ENCODE measurements around the gene CNTNAP2.

CNTNAP2 gene

DNA sequence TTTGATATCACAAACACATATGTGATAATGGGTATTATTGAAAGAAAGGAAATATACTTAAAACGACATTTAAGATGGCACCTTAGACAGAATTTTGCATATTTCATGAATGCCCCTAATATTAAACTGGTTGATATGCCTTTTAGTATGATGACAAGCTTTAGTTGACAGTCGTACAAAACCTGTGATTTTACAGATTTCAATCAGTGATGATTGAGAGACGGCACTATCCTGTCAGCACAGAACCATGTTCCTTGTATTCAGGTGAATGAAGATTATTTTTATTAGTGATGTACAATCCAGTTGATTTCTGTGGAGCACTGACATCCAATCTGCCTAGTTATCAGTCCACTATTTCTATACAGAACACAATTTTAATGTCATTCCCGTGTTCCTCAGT lies 333.0 kb downstream of the CNTNAP2 start:
- DNase-seq: no peak

DNA sequence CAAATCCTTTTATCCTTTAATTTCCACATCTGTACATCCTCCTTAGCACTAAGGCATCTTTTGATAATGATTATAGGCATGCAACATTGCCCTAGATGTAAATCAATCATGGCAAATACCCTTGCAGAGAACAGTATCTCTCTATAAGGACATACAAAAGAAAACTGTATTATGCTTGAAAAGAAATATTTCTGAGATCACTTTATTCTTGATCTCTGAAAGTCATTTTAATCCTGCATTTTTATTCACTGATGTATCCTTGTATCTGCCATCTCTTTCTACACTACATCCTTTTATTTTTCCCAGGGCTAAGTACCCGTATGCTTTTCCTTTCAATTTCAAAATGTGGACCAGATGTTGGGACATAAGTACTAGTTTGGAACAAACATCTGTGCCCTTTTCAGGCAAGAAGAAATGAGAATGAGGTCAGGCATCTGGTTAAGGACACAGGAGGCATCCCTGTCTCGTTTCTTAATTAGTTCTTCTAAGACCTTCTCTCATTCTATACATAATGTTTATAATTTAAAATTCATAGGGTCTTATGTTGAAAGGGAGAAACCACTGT lies 338.6 kb downstream of the CNTNAP2 start:
- no peak for DNase-seq

DNA sequence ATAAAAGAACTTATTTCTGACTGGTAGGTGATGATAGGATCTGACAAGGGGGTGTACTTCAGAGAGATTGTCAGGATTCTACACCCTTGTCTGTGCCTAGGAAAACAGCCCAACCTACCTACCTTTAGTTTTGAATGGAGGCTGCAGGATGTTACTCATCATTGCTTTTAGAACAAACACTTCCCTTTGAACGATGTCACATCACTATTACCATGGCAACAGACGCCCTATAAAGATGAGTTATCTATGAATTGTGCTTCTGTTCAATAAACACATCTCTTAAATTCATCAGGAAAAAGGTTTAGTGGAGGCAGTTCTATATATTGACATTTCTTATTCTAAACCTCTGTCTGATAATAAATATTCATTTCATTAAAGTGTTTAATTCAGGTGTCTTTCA lies 362.4 kb downstream of the CNTNAP2 start:
- DNase-seq: peak; percentile 35

DNA sequence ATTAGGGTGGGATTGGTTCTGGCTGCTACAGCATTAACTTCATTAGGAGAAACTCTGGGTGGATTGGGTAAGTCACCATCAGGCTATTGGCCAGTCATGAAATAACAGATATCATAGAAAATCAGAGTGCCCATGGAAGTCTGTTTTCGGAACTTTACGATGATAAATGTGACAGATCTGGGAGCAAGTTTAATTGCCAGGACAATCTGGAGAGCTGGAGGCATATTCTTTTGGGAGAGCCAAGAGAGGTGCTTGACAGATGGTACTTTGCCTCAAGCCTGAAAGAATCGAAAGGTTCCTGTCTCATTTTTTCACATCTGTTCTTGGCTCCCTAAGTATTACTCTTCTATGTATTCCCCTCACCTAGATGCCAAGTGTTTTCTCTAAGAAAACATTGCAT lies 369.9 kb downstream of the CNTNAP2 start:
- DNase-seq: no peak

DNA sequence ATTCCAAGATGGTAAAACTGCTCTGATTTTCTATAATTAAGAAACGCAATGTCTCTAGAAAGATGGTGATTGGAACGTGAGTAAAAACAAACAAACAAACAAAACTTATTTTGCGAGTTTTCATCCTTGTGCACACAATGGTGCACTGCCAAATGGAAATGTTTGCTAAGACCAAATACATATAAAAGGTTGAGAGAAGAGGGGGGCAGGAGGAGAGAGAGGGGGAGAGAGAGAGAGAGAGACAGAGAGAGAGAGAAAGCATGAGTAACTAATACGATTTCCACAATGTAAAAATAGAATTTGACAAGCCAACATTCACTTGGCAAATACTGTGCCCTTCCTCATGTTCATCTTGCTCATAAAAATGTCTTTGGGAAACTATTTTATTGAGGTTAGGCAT lies 375.4 kb downstream of the CNTNAP2 start:
- no peak for DNase-seq

DNA sequence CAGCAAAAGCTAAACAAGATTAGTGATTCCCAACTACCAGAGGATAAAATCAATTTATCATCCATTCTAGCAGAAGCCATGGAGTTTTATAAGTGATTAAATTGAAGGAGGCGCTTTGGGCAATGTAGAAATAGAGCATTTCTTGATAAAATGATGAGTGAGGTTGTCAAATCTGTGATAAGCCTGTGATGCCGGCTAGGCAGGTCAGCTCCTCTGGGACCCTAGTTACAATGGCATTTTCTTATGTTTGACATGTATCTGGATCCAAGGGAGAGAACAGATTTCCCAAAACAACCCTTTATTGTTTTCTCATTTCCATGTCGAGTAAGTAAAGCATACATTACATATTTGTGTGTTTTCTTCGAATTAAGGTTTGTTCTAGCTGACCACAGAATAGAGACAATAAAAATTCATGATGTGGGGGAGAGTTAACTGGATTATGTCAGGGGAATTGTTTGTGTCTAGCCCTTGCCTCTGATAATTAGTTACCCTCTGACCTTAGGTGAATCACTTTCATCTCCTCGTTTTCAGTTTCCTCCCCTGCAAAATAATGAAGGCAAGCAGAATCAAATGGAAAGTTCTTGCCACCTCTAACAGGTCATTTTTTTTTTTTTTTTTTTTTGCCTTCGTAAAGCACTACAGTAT lies 378.5 kb downstream of the CNTNAP2 start:
- DNase-seq: no peak

DNA sequence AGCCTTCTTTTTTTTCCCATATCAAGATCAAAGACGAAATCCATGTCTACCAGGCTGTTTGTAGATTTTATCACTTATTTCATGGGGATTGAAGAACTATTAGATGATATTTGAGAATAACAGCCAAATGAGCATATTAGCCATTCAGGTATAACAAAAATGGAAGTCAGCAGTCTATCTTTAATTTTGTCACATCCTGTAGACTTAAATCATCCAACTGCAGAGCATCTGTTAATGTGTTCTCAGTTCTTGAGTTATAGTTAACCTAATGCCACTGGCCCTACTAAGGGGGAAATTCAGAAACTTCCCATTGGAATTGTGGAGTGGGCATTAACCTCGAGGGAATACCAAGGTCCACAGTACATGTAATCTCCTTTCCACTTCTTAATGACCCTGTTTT lies 380.1 kb downstream of the CNTNAP2 start:
- DNase-seq: no peak

DNA sequence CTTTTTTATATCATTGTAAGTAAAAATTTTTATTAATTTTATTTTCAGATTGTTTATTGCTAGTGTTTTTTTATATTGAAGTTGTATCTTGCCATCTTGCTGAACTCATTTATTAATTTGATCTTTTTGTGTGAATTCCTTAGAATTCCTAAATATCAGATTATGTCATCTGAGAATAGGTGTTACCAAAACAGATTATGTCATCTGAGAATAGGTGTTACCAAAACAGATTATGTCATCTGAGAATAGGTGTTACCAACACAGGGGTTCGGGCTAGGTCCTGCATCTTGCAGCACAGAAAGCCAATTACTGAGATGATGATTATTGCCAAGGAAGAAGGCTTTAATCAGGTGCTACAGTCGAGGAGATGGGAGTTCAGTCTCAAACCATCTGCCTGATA lies 383.4 kb downstream of the CNTNAP2 start:
- no peak for DNase-seq

DNA sequence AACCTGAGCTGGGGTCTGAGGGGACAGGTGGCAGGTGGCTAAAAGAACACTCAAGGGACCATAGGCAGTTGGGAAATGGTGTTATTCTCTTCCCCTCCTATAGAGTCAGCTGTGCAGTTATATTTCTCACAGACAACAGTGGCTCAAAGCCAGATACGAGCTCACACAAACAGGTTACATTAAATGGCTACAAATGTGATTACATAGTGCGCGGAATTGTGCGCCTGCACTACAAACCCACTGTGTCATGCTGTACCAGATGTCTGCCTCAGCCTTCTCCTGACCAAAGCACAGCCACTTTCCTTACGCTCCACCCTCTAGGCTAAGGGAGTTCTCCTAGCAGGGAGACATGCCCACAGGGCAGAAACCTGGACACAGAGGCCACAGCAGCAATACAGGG lies 387.2 kb downstream of the CNTNAP2 start:
- DNase-seq: no peak

DNA sequence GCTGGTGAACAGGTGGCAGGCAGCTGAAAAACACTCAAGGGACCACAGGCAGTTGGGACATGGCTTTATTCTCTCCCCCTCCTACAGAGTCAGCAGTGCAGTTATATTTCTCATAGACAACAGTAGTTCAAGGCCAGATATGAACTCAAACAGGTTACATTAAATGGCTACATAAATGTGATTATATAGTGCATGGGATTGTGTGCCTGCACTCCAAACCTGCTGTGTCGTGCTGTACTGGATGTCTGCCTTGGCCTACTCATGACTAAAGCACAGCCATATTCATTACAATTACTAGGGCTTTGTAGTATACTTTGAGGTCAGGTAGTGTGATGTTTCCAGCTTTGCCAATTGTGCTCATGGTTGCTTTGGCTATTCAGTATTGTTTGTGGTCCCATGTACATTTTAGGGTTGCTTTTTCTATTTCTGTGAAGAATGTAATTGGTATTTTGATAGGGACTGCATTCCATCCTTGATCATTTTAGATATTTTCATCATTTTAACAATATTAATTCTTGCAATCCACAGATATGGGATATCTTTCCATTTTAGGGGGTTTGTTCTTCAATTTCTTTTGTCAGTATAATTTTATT lies 393.6 kb downstream of the CNTNAP2 start:
- no peak for DNase-seq

DNA sequence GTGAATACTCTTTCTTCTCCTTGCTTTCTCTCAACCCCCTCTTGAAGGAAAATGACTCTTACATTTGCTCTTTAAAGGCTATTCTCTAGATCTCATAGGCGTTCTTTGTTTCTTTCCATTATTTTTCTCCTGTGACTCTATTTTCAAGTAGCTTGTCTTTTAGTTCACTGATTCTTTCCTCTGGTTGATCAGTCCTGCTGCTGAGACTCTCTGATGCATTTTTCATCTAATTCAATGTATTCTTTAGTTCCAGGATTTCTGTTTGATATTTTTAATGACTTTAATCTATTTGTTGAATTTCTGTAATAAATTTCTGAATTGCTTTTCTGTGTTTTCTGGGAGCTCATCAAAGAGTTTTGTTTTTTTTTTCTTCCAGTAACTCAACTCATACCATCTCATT lies 397.7 kb downstream of the CNTNAP2 start:
- DNase-seq: no peak

DNA sequence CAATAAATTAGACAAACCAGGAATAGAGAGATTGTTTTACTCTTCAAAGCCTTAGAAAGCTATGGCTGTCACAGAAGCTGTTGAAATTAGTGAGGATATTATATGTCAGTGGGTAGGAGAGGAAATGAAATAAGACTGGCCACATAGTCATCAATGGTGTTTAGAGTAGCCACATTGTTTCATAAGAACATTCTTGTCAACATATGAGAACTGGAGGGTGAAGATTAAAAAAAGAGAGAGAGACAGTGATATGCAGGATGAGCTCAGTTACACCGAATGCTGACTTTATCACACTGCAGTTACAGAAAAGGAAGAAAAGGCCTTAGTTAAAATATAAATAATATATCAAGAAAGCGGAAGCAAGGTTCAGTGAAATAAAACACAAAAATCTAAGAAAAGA lies 412.0 kb downstream of the CNTNAP2 start:
- peak; percentile 39 for DNase-seq

DNA sequence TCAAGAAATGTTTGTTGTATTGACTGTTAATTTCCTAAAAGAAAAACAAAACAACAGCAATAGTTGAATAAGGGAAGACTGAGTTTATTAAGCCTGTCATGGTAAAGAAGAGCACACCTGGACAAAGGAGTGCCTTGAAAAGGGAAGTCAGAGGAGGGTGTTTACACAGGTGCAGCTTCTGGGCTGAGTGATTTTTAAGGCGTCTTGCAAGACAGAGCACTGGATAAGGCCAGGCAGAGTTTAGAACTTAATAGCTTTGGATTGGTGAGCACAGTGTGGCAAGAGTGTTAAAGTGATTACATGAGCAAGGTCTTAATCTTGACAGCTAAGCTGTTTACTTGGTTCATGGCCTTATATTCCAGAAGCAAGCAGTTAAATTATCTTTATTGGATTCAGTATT lies 423.2 kb downstream of the CNTNAP2 start:
- no peak for DNase-seq

DNA sequence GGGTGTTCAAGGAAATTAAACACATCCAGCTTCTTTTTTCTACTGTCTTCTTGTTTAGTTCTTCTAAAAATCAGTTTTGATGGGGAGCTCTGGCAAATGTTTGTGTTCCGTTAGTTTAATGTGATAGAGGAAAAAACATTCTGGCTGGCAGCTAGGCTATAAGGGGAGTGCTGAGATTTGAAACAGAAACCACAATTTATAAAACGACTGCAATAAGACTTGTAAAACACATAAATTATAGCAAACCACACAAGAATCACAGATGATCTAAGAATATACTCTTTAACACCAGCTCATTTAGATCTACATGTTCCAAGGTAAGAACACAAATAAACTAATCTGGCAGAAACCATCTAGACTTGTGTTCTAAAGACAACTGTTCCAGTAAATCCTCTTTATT lies 425.5 kb downstream of the CNTNAP2 start:
- no peak for DNase-seq

DNA sequence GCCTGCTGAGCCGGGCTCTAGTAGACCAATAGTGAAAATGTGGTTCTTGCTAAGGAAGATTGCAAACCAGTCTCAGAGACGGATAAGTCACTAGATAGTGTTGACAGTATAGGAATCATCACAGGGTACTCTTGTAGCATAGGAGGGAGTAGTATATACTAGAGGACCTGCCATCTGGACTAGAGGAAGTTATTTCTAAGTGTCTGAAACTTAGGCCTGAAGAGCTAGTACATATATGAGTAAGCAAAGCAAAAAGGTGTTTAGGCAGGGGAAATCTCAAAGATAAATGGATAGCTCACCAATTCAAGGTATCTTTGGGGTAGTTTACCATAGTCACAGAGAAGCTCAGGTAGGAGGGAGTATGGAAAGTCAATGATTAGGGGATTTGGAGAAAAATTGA lies 428.1 kb downstream of the CNTNAP2 start:
- DNase-seq: no peak

DNA sequence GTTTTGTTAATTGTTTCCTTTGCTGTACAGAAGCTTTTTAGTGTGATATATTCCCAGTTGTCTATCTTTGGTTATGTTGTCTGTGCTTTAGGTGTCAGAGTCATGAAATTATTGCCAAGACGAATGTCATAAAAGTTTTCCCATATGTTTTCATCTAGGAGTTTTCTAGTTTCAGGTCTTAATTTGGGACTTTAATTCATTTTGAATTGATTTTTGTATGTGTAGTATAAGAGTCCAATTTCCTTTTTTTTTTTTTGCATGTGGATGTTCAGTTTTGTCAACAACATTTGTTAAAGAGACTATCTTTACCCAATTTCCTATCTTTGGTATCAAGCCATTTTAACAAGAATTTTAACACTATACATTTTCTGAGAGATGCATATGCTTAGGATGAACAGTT lies 432.2 kb downstream of the CNTNAP2 start:
- no peak for DNase-seq

DNA sequence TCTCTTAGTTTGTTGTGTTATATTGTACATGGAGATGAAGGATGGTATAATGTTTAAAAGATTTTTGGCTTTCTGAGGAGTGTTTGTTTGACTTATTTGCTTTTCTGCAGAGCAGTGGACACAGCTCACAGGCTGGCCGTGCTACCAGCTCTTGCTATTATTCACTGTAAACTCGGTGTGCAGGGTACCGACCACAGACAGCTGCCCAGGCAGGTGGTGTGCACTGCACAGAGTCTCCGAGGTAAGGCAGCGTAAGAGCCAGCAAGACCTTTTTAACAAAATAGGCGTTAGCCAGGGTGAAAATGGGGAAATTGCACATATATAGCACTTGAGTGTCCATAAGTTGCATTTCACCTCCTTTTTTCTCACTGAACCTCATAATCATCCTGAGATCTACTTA lies 438.0 kb downstream of the CNTNAP2 start:
- no peak for DNase-seq

DNA sequence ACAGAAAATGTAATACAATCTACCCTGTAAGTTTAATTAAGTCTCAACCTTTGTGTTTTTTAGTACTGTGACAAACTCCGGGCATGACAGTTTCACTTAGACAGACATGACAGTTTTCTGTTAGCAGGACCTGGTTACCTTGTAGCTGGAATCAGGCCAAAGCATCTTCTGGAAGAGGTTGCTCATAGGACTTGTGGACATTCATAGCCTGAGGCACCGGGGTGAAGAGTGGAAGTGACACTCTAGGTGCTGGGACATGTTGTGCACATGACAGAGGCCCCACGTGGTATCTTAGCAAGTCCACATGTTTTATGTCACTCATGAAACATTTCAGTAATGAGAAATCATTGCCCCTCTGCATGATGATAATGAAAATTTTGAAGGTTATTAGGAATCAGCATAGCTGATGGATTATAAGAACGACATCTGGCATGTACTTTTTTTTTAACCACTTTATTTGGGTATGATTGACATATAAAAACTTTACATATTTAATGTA lies 441.4 kb downstream of the CNTNAP2 start:
- no peak for DNase-seq

DNA sequence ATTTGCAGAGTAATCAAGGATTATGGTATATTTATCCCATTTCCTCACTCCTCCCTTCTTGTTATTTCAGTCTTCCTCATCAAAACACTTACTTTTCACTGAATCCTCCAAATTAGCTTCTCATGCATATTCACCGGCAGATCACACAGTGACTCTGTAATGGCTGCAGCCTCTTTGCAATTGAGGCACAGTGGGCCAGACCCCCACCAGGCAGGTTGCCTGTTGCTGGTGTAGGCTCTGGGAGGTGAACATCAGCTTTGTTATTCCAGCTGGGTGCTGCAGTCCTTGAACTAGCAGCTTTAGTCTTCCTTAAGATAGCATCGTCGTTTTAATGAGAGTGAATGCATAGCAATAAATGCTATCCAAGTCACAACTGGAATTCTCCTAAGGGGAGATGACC lies 449.3 kb downstream of the CNTNAP2 start:
- DNase-seq: no peak

DNA sequence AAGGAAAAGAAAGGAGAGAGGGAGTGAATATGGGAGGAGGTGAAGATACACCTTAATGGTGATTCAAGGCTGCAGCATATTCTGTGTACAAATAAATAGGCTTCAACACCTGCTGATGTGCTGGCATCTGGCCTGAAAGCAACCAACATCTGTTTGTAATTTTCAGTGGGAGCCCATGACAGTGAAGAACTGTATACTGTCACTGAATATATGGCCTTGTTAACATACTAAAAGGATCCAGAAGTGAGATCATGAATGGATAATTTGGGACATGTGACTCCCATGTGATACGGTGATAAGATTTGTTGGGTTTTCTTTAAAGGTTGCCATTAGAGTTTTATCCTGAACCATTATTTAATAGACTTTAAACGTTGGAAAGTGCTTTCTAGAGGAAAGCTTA lies 459.3 kb downstream of the CNTNAP2 start:
- DNase-seq: no peak

DNA sequence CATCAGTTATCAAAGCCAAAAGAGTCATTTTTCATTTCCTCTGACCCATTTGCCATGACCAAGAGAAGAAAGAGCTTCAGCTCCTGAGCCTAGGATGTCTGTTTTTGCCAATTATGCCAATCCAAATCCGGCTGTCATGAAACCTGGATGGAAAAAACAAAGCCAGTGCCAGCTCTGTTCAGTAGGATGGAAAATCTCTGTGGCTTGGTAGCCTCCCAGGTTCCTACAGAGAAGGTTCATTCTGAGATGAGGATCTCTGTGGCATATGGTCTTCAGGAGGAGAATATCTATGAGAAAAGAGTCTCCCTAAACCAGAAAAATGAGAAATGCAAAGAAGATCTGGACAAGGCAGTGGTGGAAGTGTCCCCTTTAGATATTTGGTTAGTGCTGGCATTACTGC lies 475.4 kb downstream of the CNTNAP2 start:
- DNase-seq: no peak

DNA sequence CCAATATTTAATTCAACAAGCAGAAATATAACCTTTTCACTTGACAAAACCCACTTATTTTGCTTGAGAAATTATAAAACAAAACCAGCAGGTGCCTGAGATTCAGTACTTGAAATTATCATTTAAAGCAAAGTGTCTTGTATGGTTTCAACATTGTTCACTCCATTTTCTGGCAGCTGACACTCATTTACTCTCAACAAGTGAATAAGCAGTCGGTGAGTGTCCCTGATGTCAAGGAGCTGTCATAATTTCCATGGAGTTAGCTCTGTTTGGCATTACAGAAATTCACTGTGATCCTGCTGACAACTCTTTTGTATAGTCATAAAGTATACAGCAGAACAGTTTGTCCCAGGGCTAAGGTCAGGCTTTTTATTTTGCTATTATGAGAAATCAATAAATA lies 490.0 kb downstream of the CNTNAP2 start:
- no peak for DNase-seq

DNA sequence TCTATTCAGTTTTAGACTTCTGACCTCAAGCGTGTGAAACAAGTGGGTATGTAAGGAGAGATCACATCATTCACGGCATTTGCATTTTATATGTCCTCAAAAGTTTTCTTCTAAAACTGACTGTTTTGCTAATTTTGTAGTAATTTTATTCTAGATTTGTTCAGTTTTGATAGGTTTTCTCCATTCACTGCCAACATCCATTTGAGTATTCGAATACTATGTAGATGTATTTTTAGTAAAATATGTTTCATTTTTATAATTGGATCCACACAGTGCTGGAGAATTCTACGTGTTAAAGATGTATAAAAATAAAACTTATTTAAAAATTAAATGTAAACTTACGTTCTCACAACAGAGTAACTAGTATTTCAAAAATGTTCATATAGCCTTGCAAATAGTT lies 503.0 kb downstream of the CNTNAP2 start:
- DNase-seq: no peak

DNA sequence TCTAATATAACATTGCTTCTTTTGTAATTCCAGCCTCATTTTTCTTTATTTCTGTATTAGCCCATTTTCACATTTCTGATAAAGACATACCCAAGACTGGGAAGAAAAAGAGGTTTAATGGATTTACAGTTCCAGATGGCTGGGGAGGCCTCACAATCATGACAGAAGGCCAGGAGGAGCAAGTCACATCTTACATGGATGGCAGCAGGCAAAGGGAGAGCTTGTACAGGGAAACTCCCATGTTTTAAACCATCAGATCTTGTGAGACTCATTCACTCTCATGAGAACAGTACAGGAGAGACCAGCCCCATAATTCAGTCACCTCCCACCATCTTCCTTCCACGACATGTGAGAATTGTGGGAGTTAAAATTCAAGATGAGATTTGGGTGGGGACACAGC lies 510.3 kb downstream of the CNTNAP2 start:
- DNase-seq: no peak
